Aorta (tissue), 4 donors: ENCODE data around the gene FAIM2. TPM values are rescaled to one million over a fixed set of nuclear protein-coding genes. Genes with fewer than 3 reads are reported as not detected.

Source experiments
- polyA plus RNA-seq, 2 donors: library from polyadenylated mRNA; stranded (reverse); fragments of 200-250 nt; gene quantifications; one replicate each; pipeline ENCODE4 v1.2.3, GENCODE V29; 2013
- total RNA-seq, 2 donors: library from RNA; stranded (reverse); fragmentation: NEBNext Ultra II Directional; extraction: Animal tissue kit (Norgen Biotek cat#: 25700); gene quantifications; one replicate each; pipeline ENCODE4 v1.2.1, GENCODE V29; 2021
- donor health status: healthy with polysubstance abuse.
- donor health status: Bipolar disorder and iron deficiency.
- donor health status: DM: no; HTN: no; CAD: no.
- donor health status: DM: yes; HTN: yes; CAD: no.

Gene FAIM2
- total and polyA plus RNA-seq, 4 donors: 0.05 to 16.4 (median 0.58) TPM; not detected in 1

Other genes with a start within 250 kb of the FAIM2 start
- gene FMNL3, start 196.5 kb downstream of the FAIM2 start, total RNA-seq: 10 to 100 TPM; 31.4 to 53.9 TPM
- 10 to 100 TPM in 1 of 2 donors, 1 to 10 TPM in 1; 6.5 to 10.4 TPM for gene FMNL3, start 196.5 kb downstream of the FAIM2 start, polyA plus RNA-seq
- 100 to 1,000 TPM; 290 to 325 TPM for gene TMBIM6, start 162.3 kb downstream of the FAIM2 start, total RNA-seq
- gene TMBIM6, start 162.3 kb downstream of the FAIM2 start, polyA plus RNA-seq: 100 to 1,000 TPM; 114 to 163 TPM
- 10 to 100 TPM; 22.2 to 38.7 TPM for gene NCKAP5L, start 75.5 kb downstream of the FAIM2 start, total RNA-seq
- 10 to 100 TPM in 1 of 2 donors, 1 to 10 TPM in 1; 3.5 to 14.8 TPM for gene NCKAP5L, start 75.5 kb downstream of the FAIM2 start, polyA plus RNA-seq
- 1 to 10 TPM; 3.5 to 5.0 TPM for gene BCDIN3D, start 60.8 kb downstream of the FAIM2 start, total RNA-seq
- gene BCDIN3D, start 60.8 kb downstream of the FAIM2 start, polyA plus RNA-seq: 1 to 10 TPM; 1.5 to 1.6 TPM
- under 1 TPM in 1 of 2 donors, not detected in 1; 0.21 TPM for gene AQP2, start 46.8 kb upstream of the FAIM2 start, total RNA-seq
- gene AQP2, start 46.8 kb upstream of the FAIM2 start, polyA plus RNA-seq: not detected
- gene AQP5, start 58.0 kb upstream of the FAIM2 start, total RNA-seq: 1 to 10 TPM in 1 of 2 donors, not detected in 1; 1.2 TPM
- gene AQP5, start 58.0 kb upstream of the FAIM2 start, polyA plus RNA-seq: under 1 TPM in 1 of 2 donors, not detected in 1; 0.08 TPM
- under 1 TPM in 1 of 2 donors, not detected in 1; 0.39 TPM for gene AQP6, start 69.0 kb upstream of the FAIM2 start, total RNA-seq
- gene AQP6, start 69.0 kb upstream of the FAIM2 start, polyA plus RNA-seq: not detected
- 10 to 100 TPM in 1 of 2 donors, 1 to 10 TPM in 1; 8.0 to 10.1 TPM for gene RACGAP1, start 121.6 kb upstream of the FAIM2 start, total RNA-seq
- 1 to 10 TPM; 4.6 to 7.9 TPM for gene RACGAP1, start 121.6 kb upstream of the FAIM2 start, polyA plus RNA-seq
- gene ASIC1, start 153.7 kb upstream of the FAIM2 start, total RNA-seq: 1 to 10 TPM in 1 of 2 donors, under 1 TPM in 1; 0.39 to 5.8 TPM
- gene ASIC1, start 153.7 kb upstream of the FAIM2 start, polyA plus RNA-seq: 1 to 10 TPM in 1 of 2 donors, not detected in 1; 1.2 TPM
- 10 to 100 TPM; 41.0 to 44.6 TPM for gene SMARCD1, start 181.4 kb upstream of the FAIM2 start, total RNA-seq
- 10 to 100 TPM; 15.0 to 19.9 TPM for gene SMARCD1, start 181.4 kb upstream of the FAIM2 start, polyA plus RNA-seq
- 1 to 10 TPM; 2.2 to 3.1 TPM for gene GPD1, start 200.1 kb upstream of the FAIM2 start, total RNA-seq
- gene GPD1, start 200.1 kb upstream of the FAIM2 start, polyA plus RNA-seq: 10 to 100 TPM in 1 of 2 donors, under 1 TPM in 1; 0.61 to 24.8 TPM
- gene COX14, start 208.3 kb upstream of the FAIM2 start, total RNA-seq: 10 to 100 TPM; 49.3 to 52.7 TPM
- gene COX14, start 208.3 kb upstream of the FAIM2 start, polyA plus RNA-seq: 100 to 1,000 TPM in 1 of 2 donors, 10 to 100 TPM in 1; 93.6 to 214 TPM